ENCODE results near the gene TRIM40.

The TRIM40 gene

DNA sequence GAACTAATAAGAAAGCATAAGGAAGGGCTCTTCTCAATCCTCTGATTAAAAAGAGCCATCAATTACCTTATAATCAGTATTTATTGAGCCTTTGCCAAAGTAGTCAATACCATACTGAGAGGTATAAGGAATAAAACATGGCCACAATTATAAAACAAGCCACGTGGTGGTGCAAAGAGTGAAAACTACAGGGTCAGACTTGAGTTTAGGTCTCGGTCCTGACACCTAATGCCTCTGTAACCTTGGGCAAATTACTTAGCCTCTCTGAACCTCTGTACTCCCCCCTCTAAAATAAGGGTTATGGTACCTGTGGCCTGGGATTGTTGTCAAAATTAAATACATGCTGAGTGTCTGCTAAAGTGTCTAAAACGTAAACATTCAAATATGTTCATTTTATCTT is 13.3 kb downstream of the TRIM40 start:
- no peak for DNase-seq
- Histone ChIP-seq H3K9me3 (ENCODE audit: control insufficient read depth, low read length) (no peaks in the 10 kb centered on the region), H3K4me1 (ENCODE audit: control insufficient read depth, insufficient read depth, low read length, poor library complexity, severe bottlenecking) (no peaks in the 10 kb centered on the region), H3K4me3 (ENCODE audit: insufficient read depth, low read depth, low read length, poor library complexity, severe bottlenecking) (no peak overlapping the region), H3K36me3 (ENCODE audit: control insufficient read depth, insufficient read depth, low read length) (no peaks in the 10 kb centered on the region), H3K27ac (ENCODE audit: insufficient read depth, low read length, poor library complexity, severe bottlenecking) (no peak overlapping the region), H3K27me3 (replicated peaks; ENCODE audit: control insufficient read depth, insufficient read depth, low read length, poor library complexity, severe bottlenecking) (peaks cover 3% of the 10 kb centered on the region)

DNA sequence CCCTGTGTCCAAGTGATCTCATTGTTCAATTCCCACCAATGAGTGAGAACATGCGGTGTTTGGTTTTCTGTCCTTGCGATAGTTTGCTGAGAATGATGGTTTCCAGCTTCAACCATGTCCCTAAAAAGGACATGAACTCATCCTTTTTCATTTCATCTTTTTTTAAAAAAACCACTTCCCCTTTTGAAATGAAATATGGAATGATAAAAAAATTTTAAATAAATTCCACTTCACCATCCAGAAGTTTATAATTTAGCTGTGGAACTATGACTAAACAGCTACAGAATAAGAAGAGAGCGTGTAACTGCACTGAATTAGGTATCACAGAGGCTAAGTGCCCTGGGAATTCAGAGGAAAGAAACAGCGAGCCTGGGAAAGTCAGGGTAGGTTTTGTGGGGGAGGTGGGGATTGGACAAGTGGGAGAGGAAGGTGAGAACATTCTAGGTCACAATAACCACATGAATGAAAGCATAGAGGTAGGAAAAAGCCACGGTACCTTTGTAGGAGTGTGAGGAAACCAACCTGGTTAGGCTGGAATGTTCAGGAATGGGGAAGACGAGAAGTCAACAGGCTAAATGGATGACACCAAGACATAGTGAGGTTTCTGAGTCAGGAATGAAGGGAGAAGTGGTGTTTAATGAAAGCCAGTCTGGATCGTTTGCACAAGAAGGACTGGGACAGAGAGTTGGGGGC is 14.1 kb downstream of the TRIM40 start:
- H3K27ac ChIP-seq (ENCODE audit: insufficient read depth, low read length, poor library complexity, severe bottlenecking): no peak overlapping the region
- no peaks in the 10 kb centered on the region for H3K9me3 ChIP-seq (ENCODE audit: control insufficient read depth, low read length)
- no peak for DNase-seq
- H3K4me3 ChIP-seq (ENCODE audit: insufficient read depth, low read depth, low read length, poor library complexity, severe bottlenecking): no peak overlapping the region
- no peaks in the 10 kb centered on the region for H3K36me3 ChIP-seq (ENCODE audit: control insufficient read depth, insufficient read depth, low read length)
- peaks cover 3% of the 10 kb centered on the region for H3K27me3 ChIP-seq (replicated peaks; ENCODE audit: control insufficient read depth, insufficient read depth, low read length, poor library complexity, severe bottlenecking)
- no peaks in the 10 kb centered on the region for H3K4me1 ChIP-seq (ENCODE audit: control insufficient read depth, insufficient read depth, low read length, poor library complexity, severe bottlenecking)

DNA sequence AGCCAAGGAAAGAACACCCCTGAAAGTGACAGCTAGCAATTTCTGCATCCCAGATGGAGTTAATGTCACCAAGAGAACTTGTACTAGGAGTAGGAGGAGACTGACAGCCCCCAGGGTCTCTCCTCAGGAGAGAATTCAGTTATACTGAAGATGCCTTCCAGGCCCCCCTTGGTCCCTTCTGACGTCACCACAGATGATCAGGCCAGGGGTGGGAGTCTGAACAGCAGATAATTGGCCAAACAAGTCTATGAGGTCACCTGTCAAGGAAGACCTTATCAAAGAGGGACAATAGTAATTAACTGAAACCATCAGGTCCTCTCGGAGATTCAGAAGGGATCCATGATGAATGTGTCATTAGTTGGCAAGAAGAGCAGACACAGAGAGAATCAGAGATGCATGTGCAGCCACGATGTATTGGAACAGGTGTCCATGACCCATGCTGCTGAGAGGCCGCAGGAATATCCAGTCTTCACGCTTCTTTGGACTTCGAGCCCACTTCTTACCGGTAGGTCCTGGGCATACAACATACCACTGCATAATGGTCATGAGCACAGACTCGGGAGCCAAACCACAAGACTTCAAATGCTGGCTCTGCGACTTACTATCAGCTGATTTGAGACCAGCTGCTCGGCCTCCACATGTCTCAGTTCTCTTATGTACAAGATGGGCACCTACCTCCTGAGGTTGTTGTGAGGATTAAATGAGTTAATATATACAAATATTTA is 14.9 kb downstream of the TRIM40 start:
- Histone ChIP-seq H3K36me3 (ENCODE audit: control insufficient read depth, insufficient read depth, low read length) (no peaks in the 10 kb centered on the region), H3K4me3 (ENCODE audit: insufficient read depth, low read depth, low read length, poor library complexity, severe bottlenecking) (no peak overlapping the region), H3K9me3 (ENCODE audit: control insufficient read depth, low read length) (no peaks in the 10 kb centered on the region), H3K4me1 (ENCODE audit: control insufficient read depth, insufficient read depth, low read length, poor library complexity, severe bottlenecking) (no peaks in the 10 kb centered on the region), H3K27me3 (replicated peaks; ENCODE audit: control insufficient read depth, insufficient read depth, low read length, poor library complexity, severe bottlenecking) (peaks cover 3% of the 10 kb centered on the region), H3K27ac (ENCODE audit: insufficient read depth, low read length, poor library complexity, severe bottlenecking) (no peak overlapping the region)
- DNase-seq: no peak

DNA sequence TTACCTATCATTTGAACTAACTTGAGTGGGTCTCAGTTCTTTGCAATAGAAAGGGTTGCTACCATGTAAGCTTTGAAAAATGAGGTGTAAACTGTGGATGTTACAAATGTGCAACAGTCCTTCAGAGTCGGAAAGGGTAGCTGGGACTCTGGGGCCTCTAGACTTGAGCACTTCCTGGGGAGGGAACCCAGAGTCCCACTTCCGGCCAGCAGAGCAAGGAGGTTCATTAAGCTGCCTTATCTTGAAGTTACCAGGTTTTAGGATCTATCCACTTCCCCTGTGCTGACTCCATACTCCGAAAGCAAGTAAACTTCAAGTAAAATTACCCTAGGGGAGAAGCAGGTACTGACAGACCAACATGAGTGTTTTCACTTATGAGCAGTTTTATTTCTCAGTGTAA is 15.6 kb downstream of the TRIM40 start:
- peaks cover 3% of the 10 kb centered on the region for H3K27me3 ChIP-seq (replicated peaks; ENCODE audit: control insufficient read depth, insufficient read depth, low read length, poor library complexity, severe bottlenecking)
- H3K4me1 ChIP-seq (ENCODE audit: control insufficient read depth, insufficient read depth, low read length, poor library complexity, severe bottlenecking): no peaks in the 10 kb centered on the region
- no peak overlapping the region for H3K27ac ChIP-seq (ENCODE audit: insufficient read depth, low read length, poor library complexity, severe bottlenecking)
- no peak overlapping the region for H3K4me3 ChIP-seq (ENCODE audit: insufficient read depth, low read depth, low read length, poor library complexity, severe bottlenecking)
- no peaks in the 10 kb centered on the region for H3K36me3 ChIP-seq (ENCODE audit: control insufficient read depth, insufficient read depth, low read length)
- no peaks in the 10 kb centered on the region for H3K9me3 ChIP-seq (ENCODE audit: control insufficient read depth, low read length)
- DNase-seq: no peak

DNA sequence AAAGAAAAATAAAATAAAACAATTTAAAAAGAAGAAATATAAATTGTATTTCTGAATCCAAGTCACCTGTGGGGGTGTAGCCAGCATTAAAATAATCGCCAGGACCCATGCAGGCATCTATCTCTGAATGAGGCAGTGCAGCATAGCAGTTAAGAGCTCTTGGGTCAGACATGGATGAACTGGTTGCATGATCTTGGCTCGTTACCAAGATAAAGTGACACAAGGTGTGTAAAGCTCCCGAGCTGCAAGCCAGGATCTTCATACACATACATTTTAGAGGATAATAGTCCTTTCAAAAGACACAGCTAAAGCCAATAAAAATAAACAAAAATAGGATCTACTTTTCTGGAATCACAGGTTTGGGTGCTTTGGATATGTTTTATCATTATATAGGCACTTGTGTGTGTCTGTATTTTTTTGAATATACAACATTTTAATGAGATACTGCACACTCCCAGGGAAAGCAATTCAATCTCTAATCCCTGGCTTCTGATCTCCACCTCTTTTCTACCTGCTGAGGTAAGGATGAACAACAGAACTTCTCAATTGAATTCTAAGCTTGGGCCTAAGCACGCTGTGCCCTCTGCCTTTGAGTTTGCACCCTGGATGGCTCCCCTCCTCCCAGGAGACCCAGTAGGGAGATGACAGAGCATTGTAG is 16.2 kb downstream of the TRIM40 start:
- DNase-seq: no peak
- H3K4me3 ChIP-seq (ENCODE audit: insufficient read depth, low read depth, low read length, poor library complexity, severe bottlenecking): no peak overlapping the region
- no peaks in the 10 kb centered on the region for H3K36me3 ChIP-seq (ENCODE audit: control insufficient read depth, insufficient read depth, low read length)
- H3K27ac ChIP-seq (ENCODE audit: insufficient read depth, low read length, poor library complexity, severe bottlenecking): no peak overlapping the region
- H3K9me3 ChIP-seq (ENCODE audit: control insufficient read depth, low read length): no peaks in the 10 kb centered on the region
- no peaks in the 10 kb centered on the region for H3K4me1 ChIP-seq (ENCODE audit: control insufficient read depth, insufficient read depth, low read length, poor library complexity, severe bottlenecking)
- H3K27me3 ChIP-seq (replicated peaks; ENCODE audit: control insufficient read depth, insufficient read depth, low read length, poor library complexity, severe bottlenecking): peaks cover under 1% of the 10 kb centered on the region

DNA sequence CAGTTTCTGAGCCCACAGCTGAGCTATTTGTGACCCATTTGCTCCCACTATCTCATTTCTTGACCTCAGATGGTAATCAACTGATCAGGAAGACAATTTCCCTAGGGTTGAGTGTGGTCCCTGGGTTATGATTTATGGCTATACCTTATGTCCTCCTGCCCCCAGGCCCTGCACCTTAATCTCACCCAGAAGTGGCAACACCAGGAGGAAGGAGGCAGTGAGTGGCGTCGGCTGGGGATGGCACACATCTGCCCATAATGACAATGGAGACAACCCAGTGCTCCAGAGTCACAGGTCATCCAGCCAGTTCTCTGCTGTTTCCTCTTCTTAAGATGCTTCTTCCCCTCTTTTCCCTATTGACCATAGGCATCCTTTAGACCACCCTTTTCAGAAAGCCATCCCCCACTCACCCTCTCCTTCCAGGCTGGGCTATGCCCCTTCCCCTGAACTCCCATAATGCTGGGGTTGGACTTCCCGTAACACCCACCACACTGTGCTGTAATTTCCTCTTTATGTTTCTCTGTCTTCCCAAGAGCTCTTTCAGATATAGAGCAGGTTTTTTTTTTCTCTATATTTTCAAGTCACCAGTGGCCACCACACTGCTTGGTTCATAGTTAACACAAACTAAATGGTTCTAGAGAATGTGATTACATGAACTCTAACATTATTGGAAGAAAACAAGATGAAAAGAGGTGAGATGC is 17.1 kb downstream of the TRIM40 start:
- no peaks in the 10 kb centered on the region for H3K27me3 ChIP-seq (replicated peaks; ENCODE audit: control insufficient read depth, insufficient read depth, low read length, poor library complexity, severe bottlenecking)
- H3K27ac ChIP-seq (ENCODE audit: insufficient read depth, low read length, poor library complexity, severe bottlenecking): no peak overlapping the region
- H3K4me3 ChIP-seq (ENCODE audit: insufficient read depth, low read depth, low read length, poor library complexity, severe bottlenecking): no peak overlapping the region
- no peak for DNase-seq
- no peaks in the 10 kb centered on the region for H3K4me1 ChIP-seq (ENCODE audit: control insufficient read depth, insufficient read depth, low read length, poor library complexity, severe bottlenecking)
- H3K36me3 ChIP-seq (ENCODE audit: control insufficient read depth, insufficient read depth, low read length): no peaks in the 10 kb centered on the region
- H3K9me3 ChIP-seq (ENCODE audit: control insufficient read depth, low read length): no peaks in the 10 kb centered on the region

DNA sequence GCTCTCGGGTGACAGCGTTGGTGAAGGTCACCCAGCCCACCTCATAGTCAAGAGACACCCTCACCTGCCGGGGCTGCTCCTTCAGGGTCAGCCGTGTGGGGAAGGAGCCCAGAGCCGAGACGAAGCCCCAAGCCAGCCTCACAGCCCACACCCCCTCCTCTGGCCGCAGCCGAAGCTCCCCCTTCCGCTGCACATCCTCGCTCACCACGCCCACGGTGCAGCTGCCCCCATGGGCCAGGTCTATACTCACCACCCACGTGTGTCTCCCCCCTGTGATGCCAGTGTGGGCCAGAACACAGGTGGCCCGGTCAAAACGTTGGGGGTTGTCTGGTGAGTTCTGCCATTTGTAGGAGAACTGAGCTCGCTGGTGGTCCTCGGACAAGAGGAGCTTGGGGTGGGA is 18.1 kb downstream of the TRIM40 start:
- no peak for DNase-seq
- Histone ChIP-seq H3K36me3 (ENCODE audit: control insufficient read depth, insufficient read depth, low read length) (no peaks in the 10 kb centered on the region), H3K4me1 (ENCODE audit: control insufficient read depth, insufficient read depth, low read length, poor library complexity, severe bottlenecking) (no peaks in the 10 kb centered on the region), H3K27me3 (replicated peaks; ENCODE audit: control insufficient read depth, insufficient read depth, low read length, poor library complexity, severe bottlenecking) (no peaks in the 10 kb centered on the region), H3K27ac (ENCODE audit: insufficient read depth, low read length, poor library complexity, severe bottlenecking) (no peak overlapping the region), H3K4me3 (ENCODE audit: insufficient read depth, low read depth, low read length, poor library complexity, severe bottlenecking) (no peak overlapping the region), H3K9me3 (ENCODE audit: control insufficient read depth, low read length) (no peaks in the 10 kb centered on the region)

DNA sequence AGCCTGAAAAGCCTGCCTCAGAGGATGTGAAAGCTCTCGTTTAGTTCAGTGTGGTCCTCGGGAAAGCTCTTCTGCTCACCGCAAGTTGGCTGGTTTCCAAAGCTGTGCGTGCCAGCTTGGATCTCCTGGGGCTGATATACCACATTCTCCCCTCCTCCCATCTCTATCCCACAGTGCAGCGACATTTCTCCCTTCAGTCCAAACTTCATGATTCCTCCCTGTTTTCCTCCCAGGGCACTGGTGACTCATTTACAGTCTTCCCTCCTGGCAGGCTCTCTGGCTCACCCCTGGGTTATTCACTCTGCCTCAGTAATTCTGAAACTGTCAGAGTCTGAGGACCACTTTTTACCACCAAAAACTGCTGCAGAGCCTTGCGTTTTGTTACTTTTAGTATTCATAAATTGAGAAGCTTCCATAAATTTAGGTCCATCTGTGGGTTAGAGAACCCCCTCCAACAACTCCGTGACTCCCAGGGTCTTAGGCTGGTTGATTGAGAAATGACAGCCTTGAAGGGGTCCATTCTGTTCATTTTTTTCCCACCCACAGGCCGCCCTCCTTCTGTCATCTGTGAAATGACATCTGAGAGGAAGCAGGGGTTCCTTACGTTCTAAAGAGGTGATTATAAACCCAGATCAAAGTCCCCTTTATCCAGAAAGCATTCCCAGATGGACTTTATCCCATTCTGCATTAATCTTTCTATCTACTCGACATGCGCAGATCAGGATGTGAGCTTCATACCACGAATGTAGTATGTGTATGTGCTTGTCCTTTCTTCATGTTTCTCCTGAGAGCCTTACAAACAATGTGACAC is 19.0 kb downstream of the TRIM40 start:
- no peaks in the 10 kb centered on the region for H3K4me1 ChIP-seq (ENCODE audit: control insufficient read depth, insufficient read depth, low read length, poor library complexity, severe bottlenecking)
- H3K27me3 ChIP-seq (replicated peaks; ENCODE audit: control insufficient read depth, insufficient read depth, low read length, poor library complexity, severe bottlenecking): no peaks in the 10 kb centered on the region
- no peak overlapping the region for H3K27ac ChIP-seq (ENCODE audit: insufficient read depth, low read length, poor library complexity, severe bottlenecking)
- H3K36me3 ChIP-seq (ENCODE audit: control insufficient read depth, insufficient read depth, low read length): no peaks in the 10 kb centered on the region
- no peaks in the 10 kb centered on the region for H3K9me3 ChIP-seq (ENCODE audit: control insufficient read depth, low read length)
- no peak for DNase-seq
- no peak overlapping the region for H3K4me3 ChIP-seq (ENCODE audit: insufficient read depth, low read depth, low read length, poor library complexity, severe bottlenecking)

DNA sequence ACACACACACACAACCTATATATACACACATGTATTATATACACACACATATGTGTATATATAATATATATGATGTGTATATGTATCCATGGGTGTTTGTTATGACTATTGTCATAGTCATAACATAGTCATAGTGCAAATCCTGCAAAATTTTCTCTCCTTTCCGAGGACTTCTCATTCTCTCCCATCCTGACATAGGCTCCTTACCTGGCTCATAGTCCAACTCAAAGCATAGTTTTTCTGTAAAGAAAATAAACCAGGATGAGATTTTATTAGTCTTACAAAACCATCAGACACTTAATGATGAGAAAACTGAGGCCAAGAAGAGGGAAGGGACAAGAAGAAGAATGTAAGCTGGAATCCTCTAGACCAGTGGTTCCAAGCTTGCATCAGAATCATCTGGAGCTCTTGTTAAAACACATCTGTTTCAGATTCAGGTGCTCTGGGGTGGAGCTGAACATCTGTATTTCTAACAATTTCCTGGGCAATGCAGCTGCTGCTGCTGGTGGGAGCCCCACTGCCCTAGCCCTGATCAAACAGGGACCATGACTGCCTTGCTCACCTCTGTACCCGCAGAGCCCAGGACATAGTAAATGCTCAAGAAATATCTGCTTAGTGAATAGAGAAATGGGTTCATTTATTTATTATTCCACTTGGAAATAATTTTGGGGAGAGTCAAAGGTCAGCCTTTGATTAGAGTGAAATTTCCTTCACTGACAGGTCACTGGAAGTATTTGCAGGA is 19.8 kb downstream of the TRIM40 start:
- H3K27me3 ChIP-seq (replicated peaks; ENCODE audit: control insufficient read depth, insufficient read depth, low read length, poor library complexity, severe bottlenecking): no peaks in the 10 kb centered on the region

More for the DNA sequence above, 19.8 kb downstream of the TRIM40 start:
- H3K9me3 ChIP-seq (ENCODE audit: control insufficient read depth, low read length): no peaks in the 10 kb centered on the region
- no peak overlapping the region for H3K4me3 ChIP-seq (ENCODE audit: insufficient read depth, low read depth, low read length, poor library complexity, severe bottlenecking)
- no peaks in the 10 kb centered on the region for H3K36me3 ChIP-seq (ENCODE audit: control insufficient read depth, insufficient read depth, low read length)
- no peak for DNase-seq
- no peaks in the 10 kb centered on the region for H3K4me1 ChIP-seq (ENCODE audit: control insufficient read depth, insufficient read depth, low read length, poor library complexity, severe bottlenecking)
- H3K27ac ChIP-seq (ENCODE audit: insufficient read depth, low read length, poor library complexity, severe bottlenecking): no peak overlapping the region
